ENCODE measurements around the gene ATOH8.
A peak's percentile ranks its signal among the peaks of the same experiment; 100 is the strongest.
"Not testable (repeated sequence)": the region's sequence is repeated elsewhere in the genome, so short reads cannot be mapped to it uniquely, and the experiment has no call there.

ATOH8 gene

DNA sequence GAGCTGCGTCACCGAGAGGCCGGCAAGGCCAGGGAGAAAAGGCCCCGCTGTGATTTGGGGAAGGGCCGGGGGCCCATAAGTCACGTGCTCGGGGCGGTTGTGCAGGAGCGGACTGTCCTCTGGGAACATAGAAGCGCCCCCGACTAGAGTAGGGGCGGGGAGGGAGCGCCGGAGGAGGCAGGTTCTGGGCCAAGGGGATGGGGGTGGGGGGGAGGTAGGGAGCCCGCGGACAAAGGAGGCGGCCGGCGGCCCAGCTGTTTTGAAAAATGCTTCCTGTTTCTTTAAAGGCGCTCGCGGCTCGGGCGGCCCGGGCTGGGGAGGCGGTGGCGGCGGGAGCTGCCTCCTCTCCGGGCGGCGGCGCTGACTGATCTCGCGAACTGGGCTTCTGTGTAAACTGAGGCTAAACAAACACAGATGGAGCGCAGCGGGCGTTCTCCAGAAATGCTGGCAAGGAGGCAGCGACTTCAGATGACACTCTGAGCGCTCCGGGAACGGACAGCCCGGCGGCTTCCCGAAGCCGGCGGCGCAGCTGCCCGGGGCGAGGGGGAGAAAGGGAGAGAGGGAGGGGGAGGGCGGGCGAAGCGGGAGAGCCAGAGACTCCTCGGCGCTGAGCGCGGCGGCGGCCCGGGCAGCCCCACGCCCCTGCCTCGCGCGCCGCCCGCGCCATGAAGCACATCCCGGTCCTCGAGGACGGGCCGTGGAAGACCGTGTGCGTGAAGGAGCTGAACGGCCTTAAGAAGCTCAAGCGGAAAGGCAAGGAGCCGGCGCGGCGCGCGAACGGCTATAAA, at the start of gene ATOH8:
Gene ATOH8 (plus strand): TSS at position 467 of the 788 bp plus-strand sequence. CDS start 199 bp downstream, at position 666.
- no peak for DNase-seq (ENCODE audit: low spot score)

- DNase-seq (ENCODE audit: low spot score), result no peak
Measured at GRCh38 chr2:85704038-85704437, 49.8 kb upstream of the ATOH8 start.

- no peak for DNase-seq (ENCODE audit: low spot score)
Measured at GRCh38 chr2:85704800-85705679, 48.8 kb upstream of the ATOH8 start.

DNA sequence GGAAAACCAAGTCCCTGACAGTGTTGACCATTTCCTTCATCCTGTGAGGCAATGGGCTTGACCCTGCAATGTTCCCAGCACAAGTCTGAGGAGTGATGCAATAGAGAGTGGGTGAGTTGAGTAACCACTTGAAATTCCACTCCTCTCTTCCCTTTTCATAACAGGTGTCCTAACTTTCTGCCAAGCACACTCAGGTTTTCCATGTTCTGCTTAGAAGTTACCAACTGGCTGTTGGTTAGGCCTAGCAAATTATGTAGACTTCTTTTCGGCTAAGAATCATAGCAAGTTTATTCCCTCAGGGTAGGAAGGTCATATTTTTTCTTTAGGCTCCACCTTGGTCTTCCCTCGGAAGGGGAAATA, 48.1 kb upstream of the ATOH8 start:
- no peak for DNase-seq (ENCODE audit: low spot score)

DNA sequence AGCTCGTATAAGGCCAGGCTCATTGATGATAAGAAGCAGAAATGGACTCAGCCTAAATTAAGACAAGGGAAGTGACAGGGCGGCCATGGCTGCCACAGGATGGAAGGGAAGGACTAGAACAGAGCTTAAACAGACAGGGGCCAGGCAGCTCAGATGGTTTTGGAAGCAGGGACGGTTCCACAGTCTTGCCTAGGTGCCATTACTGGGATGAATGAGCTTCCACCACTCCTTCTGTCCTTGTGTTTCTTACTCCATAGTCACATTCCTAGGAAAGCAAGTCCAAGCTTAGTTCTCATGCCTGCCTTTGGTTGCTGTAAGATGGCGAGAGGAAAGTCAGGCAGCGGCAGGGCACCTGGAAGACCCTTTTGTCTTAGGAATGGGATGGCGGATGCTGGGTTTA, 47.7 kb upstream of the ATOH8 start:
- DNase-seq (ENCODE audit: low spot score), result no peak

DNA sequence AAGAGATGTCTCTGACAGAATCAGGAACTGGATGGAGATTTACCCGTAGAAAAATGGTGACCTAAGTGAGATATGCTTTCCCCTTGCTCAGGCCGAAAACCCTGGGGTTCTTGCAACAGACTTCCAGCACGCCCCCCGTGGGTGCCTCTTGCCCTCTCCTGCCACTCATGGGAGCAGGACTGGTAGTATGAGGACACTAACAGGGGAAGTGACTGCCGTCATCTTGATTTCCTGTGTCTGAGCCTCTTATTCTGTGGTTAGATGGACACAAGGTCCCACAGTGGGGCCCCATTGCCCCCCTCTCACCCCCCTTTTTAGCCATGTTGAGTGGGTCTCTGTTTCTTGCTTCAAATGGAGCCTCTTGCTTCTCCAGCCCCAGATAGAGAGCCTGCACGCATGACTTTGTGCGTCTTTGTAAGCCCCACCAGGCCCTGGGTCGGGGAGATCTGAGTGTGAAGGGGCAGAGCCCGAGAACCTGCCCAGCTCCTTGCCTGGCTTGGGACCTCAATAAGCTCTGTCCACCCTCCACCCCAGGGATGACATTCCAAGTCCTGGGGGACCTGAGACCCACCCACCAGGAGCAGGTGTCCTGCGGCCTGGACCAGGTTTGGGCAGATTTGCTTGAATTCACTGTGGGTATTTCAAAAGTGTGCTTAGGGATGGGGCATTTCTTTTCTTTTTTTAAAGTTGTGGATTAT, 47.0 kb upstream of the ATOH8 start:
- DNase-seq (ENCODE audit: low spot score), result no peak

DNA sequence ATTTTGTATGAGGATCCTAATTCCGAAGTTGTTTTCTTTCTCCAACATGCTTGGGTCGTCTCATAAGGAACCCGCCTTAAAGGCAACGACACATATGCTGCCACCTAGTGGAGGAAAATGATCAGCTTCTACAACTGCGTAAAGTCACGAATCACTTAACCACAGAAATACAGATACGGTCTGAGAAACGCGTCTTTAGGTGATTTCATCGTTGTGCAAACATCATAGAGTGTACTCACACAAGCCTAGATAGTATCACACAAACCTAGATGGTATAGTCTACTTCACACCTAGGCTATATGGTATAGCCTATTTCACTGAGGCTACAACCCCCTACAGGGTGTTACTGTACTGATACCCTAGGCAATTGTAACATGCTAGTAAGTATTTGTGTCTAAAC, 46.5 kb upstream of the ATOH8 start:
- DNase-seq (ENCODE audit: low spot score), result peak; percentile 84

- no peak for DNase-seq (ENCODE audit: low spot score)
Measured at GRCh38 chr2:85708641-85709040, 45.1 kb upstream of the ATOH8 start.

DNA sequence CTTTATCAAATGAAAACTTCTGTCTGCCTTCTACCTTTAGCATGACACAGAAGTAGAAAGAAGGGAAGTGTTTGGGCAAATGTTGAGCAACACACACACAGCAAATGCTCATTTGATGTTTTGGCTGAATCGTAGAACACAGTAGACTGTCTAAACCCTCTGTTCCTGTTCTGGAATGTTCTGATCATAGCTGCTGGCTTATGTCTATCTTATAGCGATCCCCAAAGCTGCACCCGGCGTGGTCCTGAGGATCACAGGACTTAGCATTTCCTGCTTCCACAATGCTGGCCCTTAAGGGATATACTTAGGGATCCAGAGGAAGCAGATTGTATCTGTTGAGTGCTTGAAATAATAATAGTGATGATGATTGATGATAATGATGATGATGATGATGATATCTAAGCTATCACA, 44.4 kb upstream of the ATOH8 start:
- DNase-seq (ENCODE audit: low spot score), result no peak

DNA sequence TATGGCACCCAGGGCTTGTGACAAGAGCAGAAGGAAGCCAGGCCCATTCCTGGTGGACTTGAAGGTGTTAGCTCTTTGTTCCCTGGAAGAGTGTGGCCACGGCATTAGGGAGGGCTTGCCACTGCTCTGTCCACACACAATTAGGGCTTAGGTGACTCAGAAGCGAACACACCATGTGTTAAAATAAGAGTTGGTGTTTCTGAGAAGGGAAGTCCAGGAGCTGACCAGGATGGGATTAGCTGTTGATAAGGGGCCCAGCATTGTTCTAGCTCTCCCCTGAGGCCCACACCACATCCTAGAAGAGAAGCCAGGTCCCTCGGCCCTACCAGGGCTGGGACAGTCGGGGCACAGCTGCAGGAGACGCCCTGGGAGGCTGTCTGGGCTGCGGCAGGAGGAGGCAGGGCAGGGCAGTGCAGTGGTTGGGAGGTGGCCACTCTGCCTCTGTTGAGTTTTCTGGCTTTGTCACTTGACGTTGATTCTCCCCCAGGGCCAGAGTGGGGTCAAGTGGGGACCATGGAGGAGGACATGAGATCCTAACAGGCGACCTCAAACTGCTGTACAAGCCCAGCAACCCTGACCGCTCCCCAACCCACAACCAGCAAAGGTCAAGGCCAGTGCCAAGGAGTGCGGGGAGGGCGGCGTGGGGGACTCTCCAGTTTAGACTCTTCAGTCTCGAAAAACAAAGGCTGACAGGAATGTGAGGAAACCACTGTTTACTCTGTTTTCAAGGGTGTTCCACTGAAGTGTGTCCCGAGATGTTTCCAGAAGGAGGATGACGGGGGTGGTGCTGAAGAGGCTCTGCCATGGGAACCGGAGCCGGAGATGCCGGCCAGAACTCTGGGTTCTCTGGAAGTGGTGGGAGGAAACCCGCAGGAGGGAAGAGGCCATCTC, 42.9 kb upstream of the ATOH8 start:
- no peak for DNase-seq (ENCODE audit: low spot score)

DNA sequence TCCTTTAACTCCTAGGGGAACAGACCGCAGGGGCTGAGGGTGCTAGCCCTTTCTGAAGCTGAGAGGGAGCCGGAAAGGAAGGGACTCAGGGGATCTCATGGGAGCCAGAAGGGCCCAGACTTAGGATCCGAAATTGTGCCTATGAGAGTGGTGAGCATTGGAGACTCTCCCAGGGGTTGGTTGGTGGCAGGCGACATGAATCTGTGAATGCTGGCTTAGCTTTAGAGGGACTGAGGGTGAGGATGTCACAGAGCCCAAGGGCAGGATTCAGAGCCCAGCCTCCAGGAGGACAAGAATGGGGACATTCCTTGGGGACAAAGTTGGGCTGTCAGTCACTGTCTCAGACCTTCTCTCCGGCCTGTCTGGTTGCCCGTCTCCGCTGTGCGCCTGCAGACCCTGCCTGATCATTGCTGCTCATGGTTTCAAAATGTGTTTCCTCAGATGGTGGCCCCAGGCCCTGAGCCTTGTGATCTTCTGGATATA, 42.2 kb upstream of the ATOH8 start:
- DNase-seq (ENCODE audit: low spot score), result no peak

DNA sequence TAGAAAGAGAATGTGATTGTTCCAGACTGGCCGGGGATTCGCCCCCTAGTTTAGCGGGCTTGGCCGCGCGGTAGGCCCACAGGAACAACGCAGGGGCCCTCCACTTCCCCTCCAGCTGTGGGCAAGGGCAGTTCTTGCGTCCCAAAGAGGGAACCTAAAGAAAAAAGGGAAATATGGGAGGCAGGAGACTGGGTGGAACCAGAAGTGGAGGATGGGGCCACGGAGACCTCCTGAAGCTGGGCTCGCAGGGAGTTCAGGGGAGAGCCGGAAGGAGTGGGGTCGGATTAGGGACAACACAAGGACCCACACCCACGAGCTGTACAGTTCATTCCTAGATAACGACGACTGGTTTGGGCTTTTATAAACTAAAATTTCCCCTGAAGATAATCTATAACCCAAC, 41.5 kb upstream of the ATOH8 start:
- DNase-seq (ENCODE audit: low spot score), result no peak

- no peak for DNase-seq (ENCODE audit: low spot score)
Measured at GRCh38 chr2:85712849-85713612, 40.8 kb upstream of the ATOH8 start.

DNA sequence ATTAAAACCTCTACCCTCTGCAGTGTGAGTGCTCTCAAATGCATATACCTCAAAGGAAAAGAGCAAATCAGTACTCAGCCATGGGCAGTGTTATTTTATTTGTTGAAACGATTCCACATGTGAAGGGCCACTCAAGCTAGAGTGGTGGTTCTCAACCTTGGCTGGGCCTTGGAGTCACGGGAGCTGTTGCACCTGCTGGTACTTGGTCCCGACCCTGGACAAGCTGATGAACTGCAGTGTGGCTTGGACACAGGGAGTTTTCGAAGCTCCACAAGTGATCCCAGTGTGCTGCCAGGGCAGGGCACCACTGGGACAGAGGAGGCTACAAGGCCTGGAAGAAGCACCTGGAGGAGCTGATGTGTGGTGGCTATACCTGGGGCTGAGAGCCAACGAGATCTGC, 40.0 kb upstream of the ATOH8 start:
- DNase-seq (ENCODE audit: low spot score), result no peak

DNA sequence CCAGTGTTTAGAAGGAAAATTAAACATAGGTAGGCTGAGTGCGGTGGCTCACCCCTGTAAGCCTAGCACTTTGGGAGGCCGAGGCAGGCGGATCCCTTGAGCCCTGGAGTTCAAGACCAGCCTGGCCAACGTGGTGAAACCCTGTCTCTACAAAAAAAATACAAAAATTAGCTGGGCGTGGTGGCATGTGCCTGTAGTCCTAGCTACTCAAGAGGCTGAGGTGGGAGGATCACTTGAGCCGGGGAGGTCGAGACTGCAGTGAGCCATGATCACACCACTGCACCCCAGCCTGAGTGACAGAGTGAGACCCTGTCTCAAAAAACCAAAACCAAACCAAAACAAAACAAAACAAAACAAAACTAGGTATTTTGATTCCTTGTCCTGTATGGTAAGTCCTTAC, 39.4 kb upstream of the ATOH8 start:
- not testable (repeated sequence) for DNase-seq (ENCODE audit: low spot score)

GRCh38 chr2:85714841-85715240, 39.0 kb upstream of the ATOH8 start:
- no peak for DNase-seq (ENCODE audit: low spot score)

GRCh38 chr2:85716346-85716914, 37.4 kb upstream of the ATOH8 start:
- no peak for DNase-seq (ENCODE audit: low spot score)

DNA sequence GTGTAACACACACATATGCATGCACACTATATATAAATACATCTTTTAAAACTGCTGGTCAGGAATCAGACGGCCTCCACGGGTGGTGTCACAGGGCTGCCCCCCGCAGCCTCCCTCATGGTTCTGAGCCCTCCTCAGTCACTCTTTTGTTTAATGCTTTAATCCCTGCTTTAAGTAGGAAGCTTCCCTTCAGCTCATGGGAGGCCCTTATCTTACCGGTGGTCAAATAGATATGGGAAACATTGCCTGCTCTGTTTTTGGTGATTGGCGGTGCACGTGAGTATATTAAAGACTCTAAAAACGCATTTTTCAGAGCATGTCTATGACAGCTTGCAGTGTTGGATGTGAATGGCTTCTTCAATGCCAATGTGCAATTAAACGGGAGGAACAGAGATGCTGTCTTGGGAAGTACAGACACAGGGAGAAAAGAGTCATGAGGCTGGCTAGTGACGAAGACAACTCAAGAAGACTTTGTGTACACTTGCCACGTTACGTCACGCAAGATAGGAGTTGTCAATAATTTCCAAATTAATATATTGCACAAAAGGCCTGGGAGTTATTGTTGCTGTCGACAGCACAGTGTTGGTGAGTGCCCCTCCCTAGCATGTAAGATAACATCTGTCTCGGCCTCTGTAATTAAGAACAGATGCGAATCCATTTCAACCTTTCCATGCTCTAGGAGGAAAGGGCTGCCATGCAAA, 36.3 kb upstream of the ATOH8 start:
- DNase-seq (ENCODE audit: low spot score), result no peak

DNA sequence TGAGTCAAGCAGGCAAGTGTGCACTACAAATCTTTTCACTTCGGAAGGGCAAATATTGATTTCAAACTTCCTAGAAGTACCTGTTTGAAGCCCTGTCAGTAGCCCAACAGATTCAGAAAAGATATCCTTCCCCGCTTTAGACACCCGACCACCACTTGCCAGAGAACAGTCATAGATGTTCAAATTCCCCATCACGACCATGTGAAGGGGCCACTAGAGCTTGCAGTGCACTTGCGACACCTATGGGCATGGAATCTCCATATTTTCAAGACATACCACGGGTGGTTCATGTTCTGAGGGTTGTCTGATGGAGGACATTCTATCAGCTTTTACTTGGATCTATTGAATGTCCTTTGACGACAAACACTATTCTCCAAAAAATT, 35.8 kb upstream of the ATOH8 start:
- no peak for DNase-seq (ENCODE audit: low spot score)

Measured in CD4-positive, alpha-beta T cell treated with Interleukin-15 for 4 hours (primary cell).